H9 (cell line): Measurements from ENCODE around the gene SNX15. TPM values are rescaled to one million over a fixed set of nuclear protein-coding genes. Genes with fewer than 3 reads are reported as not detected.

Experiments
- DNase-seq: peaks from one replicate; pipeline ENCODE4 v3.0.0-alpha.2; 2017
- H2AFZ ChIP-seq: one replicate; pipeline ENCODE4 v1.6.1; 2013; ENCODE audit warnings: mild to moderate bottlenecking, low read length, control low read depth, moderate library complexity
- H2AK5ac ChIP-seq: 2 replicates; pipeline ENCODE4 v1.6.1; 2013; ENCODE audit warnings: low read length, control low read depth, mixed read lengths; ENCODE audit not compliant: insufficient read length
- H2BK120ac ChIP-seq: one replicate; pipeline ENCODE4 v1.6.1; 2013; ENCODE audit warnings: low read depth, mild to moderate bottlenecking, low read length, control low read depth, inconsistent platforms; ENCODE audit not compliant: poor library complexity, severe bottlenecking
- H2BK12ac ChIP-seq: 2 replicates; pipeline ENCODE4 v1.6.1; 2013; ENCODE audit warnings: low read length, control low read depth, mixed read lengths, low read depth; ENCODE audit not compliant: insufficient read length
- H2BK15ac ChIP-seq: 2 replicates; pipeline ENCODE4 v1.6.1; 2013; ENCODE audit warnings: low read depth, low read length, control low read depth
- H2BK20ac ChIP-seq: one replicate; pipeline ENCODE4 v1.6.1; 2013; ENCODE audit warnings: low read depth, mild to moderate bottlenecking, low read length, control low read depth, inconsistent platforms; ENCODE audit not compliant: poor library complexity, severe bottlenecking
- H2BK5ac ChIP-seq: 2 replicates; pipeline ENCODE4 v1.6.1; 2013; ENCODE audit warnings: low read length, control low read depth, mixed read lengths; ENCODE audit not compliant: insufficient read length
- H3K14ac ChIP-seq: 2 replicates; pipeline ENCODE4 v1.6.1; 2013; ENCODE audit warnings: low read length, control low read depth; ENCODE audit not compliant: insufficient read depth
- H3K18ac ChIP-seq: 2 replicates; pipeline ENCODE4 v1.6.1; 2013; ENCODE audit warnings: low read depth, mild to moderate bottlenecking, mixed read lengths, low read length, control low read depth; ENCODE audit not compliant: insufficient read length
- H3K23ac ChIP-seq: 2 replicates; pipeline ENCODE4 v1.6.1; 2013; ENCODE audit warnings: low read length, control low read depth, mixed read lengths, low read depth; ENCODE audit not compliant: insufficient read length
- H3K23me2 ChIP-seq: 2 replicates; pipeline ENCODE4 v1.6.1; 2013; ENCODE audit warnings: low read depth, mild to moderate bottlenecking, mixed read lengths, low read length, control low read depth; ENCODE audit not compliant: insufficient read length, poor library complexity, severe bottlenecking
- H3K27ac ChIP-seq: 2 replicates; pipeline ENCODE4 v1.5.1; 2013; ENCODE audit warnings: low read length, control low read depth, mixed read lengths, low read depth; ENCODE audit not compliant: insufficient read length
- H3K27me3 ChIP-seq: 2 replicates; pipeline ENCODE4 v1.6.1; 2013; ENCODE audit warnings: low read length, control low read depth, inconsistent platforms; ENCODE audit not compliant: insufficient read depth
- H3K4ac ChIP-seq: 2 replicates; pipeline ENCODE4 v1.6.1; 2013; ENCODE audit warnings: low read depth, mild to moderate bottlenecking, control low read depth, inconsistent platforms, low read length, moderate library complexity
- H3K4me1 ChIP-seq: 2 replicates; pipeline ENCODE4 v1.6.1; 2013; ENCODE audit warnings: low read length, control low read depth, inconsistent platforms; ENCODE audit not compliant: insufficient read depth
- H3K4me2 ChIP-seq: 2 replicates; pipeline ENCODE4 v1.6.1; 2013; ENCODE audit warnings: low read length, control low read depth, mixed read lengths; ENCODE audit not compliant: insufficient read length, insufficient read depth
- H3K56ac ChIP-seq: 2 replicates; pipeline ENCODE4 v1.6.1; 2013; ENCODE audit warnings: low read depth, mild to moderate bottlenecking, mixed read lengths, low read length, control low read depth; ENCODE audit not compliant: insufficient read length
- H3K79me1 ChIP-seq: 2 replicates; pipeline ENCODE4 v1.6.1; 2013; ENCODE audit warnings: low read depth, mild to moderate bottlenecking, moderate library complexity, low read length, control low read depth, inconsistent platforms; ENCODE audit not compliant: insufficient read depth, poor library complexity, severe bottlenecking
- H3K79me2 ChIP-seq: 2 replicates; pipeline ENCODE4 v1.6.1; 2013; ENCODE audit warnings: low read length, control low read depth, inconsistent platforms; ENCODE audit not compliant: insufficient read depth
- H3K9ac ChIP-seq: 2 replicates; pipeline ENCODE4 v1.6.1; 2013; ENCODE audit warnings: low read length, control low read depth, mixed read lengths; ENCODE audit not compliant: insufficient read length; ENCODE audit errors: extremely low read depth
- H3K9me3 ChIP-seq: one replicate; pipeline ENCODE4 v1.6.1; 2013; ENCODE audit warnings: low read depth, low read length, inconsistent platforms; ENCODE audit not compliant: control insufficient read depth
- H3T11ph ChIP-seq: one replicate; pipeline ENCODE4 v1.6.1; 2013; ENCODE audit warnings: mild to moderate bottlenecking, low read length, control low read depth, inconsistent platforms
- H4K20me1 ChIP-seq: one replicate; pipeline ENCODE4 v1.6.1; 2013; ENCODE audit not compliant: control insufficient read depth, insufficient read length, insufficient read depth
- H4K5ac ChIP-seq: 2 replicates; pipeline ENCODE4 v1.6.1; 2013; ENCODE audit warnings: low read depth, mild to moderate bottlenecking, mixed read lengths, low read length, control low read depth; ENCODE audit not compliant: insufficient read length
- H4K8ac ChIP-seq: replicated peaks from 2 replicates; pipeline ENCODE4 v1.6.1; 2013; ENCODE audit warnings: low read length, control low read depth, mixed read lengths, low read depth; ENCODE audit not compliant: insufficient read length
- H4K91ac ChIP-seq: 2 replicates; pipeline ENCODE4 v1.6.1; 2013; ENCODE audit warnings: low read depth, mild to moderate bottlenecking, moderate library complexity, mixed read lengths, low read length, control low read depth; ENCODE audit not compliant: insufficient read length
- H3K27ac Mint-ChIP-seq, 3 experiments: 2 replicates in 2 of 3; 3 replicates in 1 of 3; pipeline ENCODE4 v1.8.0; 2020 to 2021; ENCODE audit warnings: mixed read lengths in 3 of 3, mild to moderate bottlenecking in 1 of 3, moderate library complexity in 1 of 3
- H3K27me3 Mint-ChIP-seq: 2 replicates; pipeline ENCODE4 v1.8.0; 2021; ENCODE audit warnings: low read depth, mild to moderate bottlenecking, moderate library complexity, mixed read lengths
- H3K36me3 Mint-ChIP-seq, 3 experiments: 2 replicates in 2 of 3; 3 replicates in 1 of 3; pipeline ENCODE4 v1.8.0; 2020 to 2021; ENCODE audit warnings: low read depth in 3 of 3, mixed read lengths in 3 of 3; ENCODE audit not compliant: insufficient read depth in 1 of 3
- H3K4me1 Mint-ChIP-seq, 2 experiments: 2 replicates each; pipeline ENCODE4 v1.8.0; 2020; ENCODE audit warnings: mixed read lengths in 2 of 2
- H3K4me3 Mint-ChIP-seq, 2 experiments: 2 replicates in 1 of 2; 3 replicates in 1 of 2; pipeline ENCODE4 v1.8.0; 2020 to 2021; ENCODE audit warnings: mild to moderate bottlenecking in 2 of 2, mixed read lengths in 2 of 2, moderate library complexity in 1 of 2
- H3K9me3 Mint-ChIP-seq, 2 experiments: 2 replicates in 1 of 2; 3 replicates in 1 of 2; pipeline ENCODE4 v1.8.0; 2020; ENCODE audit warnings: mild to moderate bottlenecking in 2 of 2, mixed read lengths in 2 of 2, moderate library complexity in 1 of 2
- CTCF ChIP-seq: fragments of 200-600 bp; sonication (generic); conservative IDR thresholded peaks from 3 replicates; pipeline ENCODE4 v1.8.0; 2021; ENCODE audit warnings: antibody characterized with exemption, mild to moderate bottlenecking
- WGBS: extraction: QIAGEN DNeasy Blood & Tissue Kit; methylation state at CpG from one replicate; pipeline ENCODE4 v1.1.7; 2013; ENCODE audit warnings: missing lambda C conversion rate, low lambda C conversion rate, mixed read lengths; ENCODE audit not compliant: insufficient read length; ENCODE audit errors: extremely low coverage; 5-methylcytosine and 5-hydroxymethylcytosine counted together
- total RNA-seq: library from RNA; stranded (reverse); gene quantifications from 2 replicates; pipeline ENCODE4 v1.2.1, GENCODE V29; 2021

The SNX15 gene
- total RNA-seq, 1 experiment from 2014 or later: 24.3 TPM

GRCh38 chr11:64990222-64990923 lies 36.9 kb upstream of the SNX15 start:
- no peaks in the 10 kb centered on the region for H3K36me3 Mint-ChIP-seq

More at GRCh38 chr11:64990222-64990923, 36.9 kb upstream of the SNX15 start:
- H2BK20ac ChIP-seq: no peak overlapping the region
- DNase-seq: no peak
- H3K79me2 ChIP-seq: no peaks in the 10 kb centered on the region
- no peak overlapping the region for H3K27ac ChIP-seq
- no peak overlapping the region for H3K56ac ChIP-seq
- no peak overlapping the region for H3K9ac ChIP-seq
- no peak overlapping the region for H4K8ac ChIP-seq
- no peak overlapping the region for H3K23ac ChIP-seq
- no peak overlapping the region for H4K91ac ChIP-seq
- H2BK120ac ChIP-seq: no peak overlapping the region
- H3K18ac ChIP-seq: no peak overlapping the region
- no peak overlapping the region for H2AFZ ChIP-seq
- no peaks in the 10 kb centered on the region for H3K4me1 ChIP-seq
- Mint-ChIP-seq H3K4me1 (no peaks in the 10 kb centered on the region), H3K4me3 (no peak overlapping the region; a peak in 1 of 5 replicates), H3K27me3 (no peaks in the 10 kb centered on the region; the same call in 1 of the 2 replicates), H3K9me3 (no peaks in the 10 kb centered on the region), H3K27ac (no peak overlapping the region; a peak in 1 of 7 replicates)
- H3K4ac ChIP-seq: no peak overlapping the region
- H3T11ph ChIP-seq: no peak overlapping the region
- H3K4me2 ChIP-seq: no peak overlapping the region
- no peak overlapping the region for H2BK5ac ChIP-seq
- no peaks in the 10 kb centered on the region for H3K79me1 ChIP-seq
- no peaks in the 10 kb centered on the region for H4K20me1 ChIP-seq
- WGBS: no CpG with 5 or more reads among the region's 15 CpGs
- no peak overlapping the region for H3K14ac ChIP-seq
- H2AK5ac ChIP-seq: no peak overlapping the region
- H3K9me3 ChIP-seq: no peaks in the 10 kb centered on the region
- no peak overlapping the region for H4K5ac ChIP-seq
- H3K23me2 ChIP-seq: no peaks in the 10 kb centered on the region
- H2BK12ac ChIP-seq: no peak overlapping the region
- no peak overlapping the region for H2BK15ac ChIP-seq
- no peak for TF ChIP-seq CTCF
- H3K27me3 ChIP-seq: no peaks in the 10 kb centered on the region
